ENCODE data around the gene DAPP1. TPM values are rescaled to one million over a fixed set of nuclear protein-coding genes. Genes with fewer than 3 reads are reported as not detected.

Gene DAPP1
- total RNA-seq, 1 experiment from 2014 or later, result 17.6 TPM

DNA sequence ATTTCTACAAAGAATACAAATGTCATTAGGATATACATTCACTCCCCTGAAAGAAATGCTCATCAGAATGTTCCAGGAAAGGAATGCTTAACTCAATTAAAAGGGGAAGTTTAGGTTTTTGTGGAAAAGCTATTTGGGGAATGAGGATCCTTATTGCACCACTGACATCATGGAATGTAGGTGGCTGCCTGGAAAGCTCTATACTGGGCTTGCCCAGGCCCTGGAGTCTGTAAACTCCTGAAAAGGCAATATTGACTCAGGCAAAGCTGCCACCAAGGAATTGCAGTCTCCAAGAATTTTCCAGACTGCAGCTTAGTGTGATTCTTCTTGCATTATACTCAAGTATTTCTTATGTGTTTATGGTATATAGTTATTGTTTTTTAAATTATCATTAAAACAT is 15.7 kb downstream of the DAPP1 start:
- ChIA-PET CTCF (interaction anchor here (1.5 kb wide), 1 partner anchor 14 kb away, joined by 3 read pairs; no protein-coding TSS in a partner anchor), POLR2A (interaction anchor here (0.6 kb wide), 1 partner anchor 21 kb away, joined by 3 read pairs; no protein-coding TSS in a partner anchor)
- H3K4me3 Mint-ChIP-seq (ENCODE audit: unreplicated experiment), result no peak overlapping the region
- no peak for DNase-seq (ENCODE audit: unreplicated experiment)
- peaks cover 6% of the 10 kb centered on the region for H3K36me3 Mint-ChIP-seq (ENCODE audit: insufficient read depth, unreplicated experiment)
- no peaks in the 10 kb centered on the region for H3K27me3 Mint-ChIP-seq (ENCODE audit: insufficient read depth, unreplicated experiment)
- no TSS peak for BruUV-seq (replicated peaks)
- H3K27ac Mint-ChIP-seq (ENCODE audit: low read depth, unreplicated experiment), result no peak overlapping the region
- H3K9me3 Mint-ChIP-seq (ENCODE audit: unreplicated experiment), result no peaks in the 10 kb centered on the region
- TF ChIP-seq, protein P1, sequence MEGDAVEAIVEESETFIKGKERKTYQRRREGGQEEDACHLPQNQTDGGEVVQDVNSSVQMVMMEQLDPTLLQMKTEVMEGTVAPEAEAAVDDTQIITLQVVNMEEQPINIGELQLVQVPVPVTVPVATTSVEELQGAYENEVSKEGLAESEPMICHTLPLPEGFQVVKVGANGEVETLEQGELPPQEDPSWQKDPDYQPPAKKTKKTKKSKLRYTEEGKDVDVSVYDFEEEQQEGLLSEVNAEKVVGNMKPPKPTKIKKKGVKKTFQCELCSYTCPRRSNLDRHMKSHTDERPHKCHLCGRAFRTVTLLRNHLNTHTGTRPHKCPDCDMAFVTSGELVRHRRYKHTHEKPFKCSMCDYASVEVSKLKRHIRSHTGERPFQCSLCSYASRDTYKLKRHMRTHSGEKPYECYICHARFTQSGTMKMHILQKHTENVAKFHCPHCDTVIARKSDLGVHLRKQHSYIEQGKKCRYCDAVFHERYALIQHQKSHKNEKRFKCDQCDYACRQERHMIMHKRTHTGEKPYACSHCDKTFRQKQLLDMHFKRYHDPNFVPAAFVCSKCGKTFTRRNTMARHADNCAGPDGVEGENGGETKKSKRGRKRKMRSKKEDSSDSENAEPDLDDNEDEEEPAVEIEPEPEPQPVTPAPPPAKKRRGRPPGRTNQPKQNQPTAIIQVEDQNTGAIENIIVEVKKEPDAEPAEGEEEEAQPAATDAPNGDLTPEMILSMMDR (IDR thresholded peaks at IDR 0.05; ENCODE audit: unreplicated experiment), result no peak
- intact Hi-C loops (cut with micrococcal nuclease), result no loop called here
- peaks cover 5% of the 10 kb centered on the region for H3K4me1 Mint-ChIP-seq (ENCODE audit: insufficient read depth, unreplicated experiment)

DNA sequence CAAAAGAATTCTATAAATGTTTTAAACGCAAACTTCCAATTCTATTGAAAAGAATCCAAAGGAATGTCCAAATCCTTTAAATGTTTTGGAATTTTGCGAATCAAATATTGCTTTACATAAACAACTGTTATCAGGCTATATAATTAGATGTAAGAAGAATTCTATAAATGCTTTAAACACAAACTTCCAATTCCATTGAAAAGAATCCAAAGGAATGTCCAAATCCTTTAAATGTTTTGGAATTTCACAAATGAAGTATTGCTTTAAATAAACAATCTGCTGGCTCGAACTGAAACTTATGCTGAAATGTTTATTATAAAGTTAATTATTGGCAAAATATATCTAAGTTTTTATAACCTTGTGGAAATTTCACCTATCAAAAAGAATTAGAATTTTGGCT is 16.1 kb downstream of the DAPP1 start:
- POLR2A ChIA-PET, result interaction anchor here (0.6 kb wide), 1 partner anchor 20 kb away, joined by 3 read pairs; no protein-coding TSS in a partner anchor
- Mint-ChIP-seq H3K36me3 (ENCODE audit: insufficient read depth, unreplicated experiment) (peaks cover 6% of the 10 kb centered on the region), H3K27ac (ENCODE audit: low read depth, unreplicated experiment) (no peak overlapping the region), H3K4me3 (ENCODE audit: unreplicated experiment) (no peak overlapping the region), H3K27me3 (ENCODE audit: insufficient read depth, unreplicated experiment) (no peaks in the 10 kb centered on the region), H3K9me3 (ENCODE audit: unreplicated experiment) (no peaks in the 10 kb centered on the region), H3K4me1 (ENCODE audit: insufficient read depth, unreplicated experiment) (peaks cover 1% of the 10 kb centered on the region)
- BruUV-seq (replicated peaks), result no TSS peak
- DNase-seq (ENCODE audit: unreplicated experiment), result no peak
- CTCF ChIA-PET, result interaction anchor here (1.5 kb wide), 1 partner anchor 15 kb away, joined by 3 read pairs; no protein-coding TSS in a partner anchor
- TF ChIP-seq, protein P1 (IDR thresholded peaks at IDR 0.05; ENCODE audit: unreplicated experiment), result no peak
- intact Hi-C loops (cut with micrococcal nuclease), result no loop called here

DNA sequence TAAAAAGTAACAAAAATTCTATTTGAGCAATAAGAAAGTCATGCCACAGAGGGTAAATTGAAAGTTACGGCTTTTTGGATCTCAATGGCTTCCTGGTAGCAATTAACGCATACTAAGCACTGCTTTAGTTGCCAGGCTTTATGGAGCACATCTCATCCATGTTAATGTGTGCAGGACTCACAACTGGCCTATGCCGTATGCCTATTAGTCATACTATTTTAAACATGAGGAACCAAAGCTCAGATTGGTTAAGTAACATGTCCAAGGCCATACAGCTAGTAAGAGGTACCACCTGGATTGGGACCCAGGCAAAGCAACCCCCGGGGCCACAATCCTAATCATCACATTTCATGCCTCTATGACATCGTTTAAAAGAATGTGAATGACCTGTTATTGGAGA is 17.1 kb downstream of the DAPP1 start:
- Mint-ChIP-seq H3K4me3 (ENCODE audit: unreplicated experiment) (no peak overlapping the region), H3K9me3 (ENCODE audit: unreplicated experiment) (no peaks in the 10 kb centered on the region), H3K36me3 (ENCODE audit: insufficient read depth, unreplicated experiment) (peaks cover 6% of the 10 kb centered on the region), H3K4me1 (ENCODE audit: insufficient read depth, unreplicated experiment) (peaks cover 2% of the 10 kb centered on the region), H3K27ac (ENCODE audit: low read depth, unreplicated experiment) (no peak overlapping the region), H3K27me3 (ENCODE audit: insufficient read depth, unreplicated experiment) (no peaks in the 10 kb centered on the region)
- ChIA-PET POLR2A (no interaction called here), CTCF (no interaction called here)
- intact Hi-C loops (cut with micrococcal nuclease), result no loop called here
- no TSS peak for BruUV-seq (replicated peaks)
- TF ChIP-seq, protein P1 (IDR thresholded peaks at IDR 0.05; ENCODE audit: unreplicated experiment), result no peak
- DNase-seq (ENCODE audit: unreplicated experiment), result no peak

DNA sequence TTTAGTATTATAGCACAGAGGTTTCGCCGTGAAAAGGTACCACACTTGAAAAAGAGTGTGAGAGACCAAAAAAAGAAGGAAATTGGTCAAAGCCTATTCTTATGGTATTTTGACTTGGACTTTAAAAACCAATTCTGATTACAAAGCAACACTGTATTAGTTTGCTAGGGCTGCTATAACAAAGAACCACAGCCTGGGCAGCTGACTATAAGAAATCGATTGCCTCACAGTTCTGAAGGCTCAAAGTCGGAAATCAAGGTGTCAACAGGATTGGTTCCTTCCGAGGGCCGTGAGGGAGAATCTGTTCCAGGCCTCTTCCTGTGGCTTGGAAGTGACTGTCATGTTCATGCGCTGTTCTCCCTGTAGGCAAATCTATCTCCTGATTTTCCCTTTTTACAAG is 17.9 kb downstream of the DAPP1 start:
- peaks cover 6% of the 10 kb centered on the region for H3K36me3 Mint-ChIP-seq (ENCODE audit: insufficient read depth, unreplicated experiment)
- H3K4me1 Mint-ChIP-seq (ENCODE audit: insufficient read depth, unreplicated experiment), result peaks cover 5% of the 10 kb centered on the region
- intact Hi-C loops (cut with micrococcal nuclease), result no loop called here
- ChIA-PET POLR2A (no interaction called here), CTCF (no interaction called here)
- H3K27me3 Mint-ChIP-seq (ENCODE audit: insufficient read depth, unreplicated experiment), result no peaks in the 10 kb centered on the region
- H3K9me3 Mint-ChIP-seq (ENCODE audit: unreplicated experiment), result no peaks in the 10 kb centered on the region
- no peak overlapping the region for H3K27ac Mint-ChIP-seq (ENCODE audit: low read depth, unreplicated experiment)
- no peak overlapping the region for H3K4me3 Mint-ChIP-seq (ENCODE audit: unreplicated experiment)
- BruUV-seq (replicated peaks), result no TSS peak
- TF ChIP-seq, protein P1 (IDR thresholded peaks at IDR 0.05; ENCODE audit: unreplicated experiment), result no peak
- no peak for DNase-seq (ENCODE audit: unreplicated experiment)
